Omental fat pad (tissue), 4 donors: ENCODE data around the gene IGSF5. TPM values are rescaled to one million over a fixed set of nuclear protein-coding genes. Genes with fewer than 3 reads are reported as not detected.
"Not testable (repeated sequence)": the region's sequence is repeated elsewhere in the genome, so short reads cannot be mapped to it uniquely, and the experiment has no call there.

ENCODE experiments used
- ATAC-seq: fragments of 150-250 bp; one replicate; pipeline ENCODE4 v1.9.1; 2016; ENCODE audit warnings: mild to moderate bottlenecking, moderate library complexity; ENCODE audit not compliant: low FRiP score
- DNase-seq: peaks from one replicate; pipeline ENCODE4 v3.0.0-alpha.2; 2019; ENCODE audit warnings: low spot score
- CTCF ChIP-seq, 3 donors: fragments of 450-650 bp; IDR thresholded peaks; one replicate each; pipeline ENCODE4 v1.5.1; 2016 to 2017; ENCODE audit warnings: antibody characterized with exemption in 3 of 3, mild to moderate bottlenecking in 3 of 3, moderate library complexity in 2 of 3
- total RNA-seq, 4 donors: library from RNA; depleted of rRNA; stranded (reverse); fragments of >200 nt; gene quantifications; one replicate each; pipeline ENCODE4 v1.1.0, GENCODE V29; 2016

The IGSF5 gene
- total RNA-seq, 4 donors from 2014 or later, result not detected

GRCh38 chr21:39737376-39738000 lies 7.5 kb upstream of the IGSF5 start:
- ATAC-seq (no peak), DNase-seq (no peak)
- TF ChIP-seq CTCF (IDR thresholded peaks at IDR 0.05), result no peak

GRCh38 chr21:39738566-39738965 lies 6.4 kb upstream of the IGSF5 start:
- no peak for TF ChIP-seq CTCF (IDR thresholded peaks at IDR 0.05)
- ATAC-seq (no peak), DNase-seq (no peak)

GRCh38 chr21:39739531-39739930 lies 5.5 kb upstream of the IGSF5 start:
- not testable (repeated sequence) for ATAC-seq, DNase-seq

- ATAC-seq, DNase-seq: not testable (repeated sequence)
Measured at GRCh38 chr21:39742561-39742960, 2.4 kb upstream of the IGSF5 start.

- not testable (repeated sequence) for DNase-seq, ATAC-seq
Measured at GRCh38 chr21:39745332-39745731, 349 bp downstream of the IGSF5 start.

- ATAC-seq, result no peak
- TF ChIP-seq CTCF (IDR thresholded peaks at IDR 0.05), result no peak
- DNase-seq, result no peak
Measured at GRCh38 chr21:39750670-39751069, 5.7 kb downstream of the IGSF5 start.

- TF ChIP-seq CTCF (IDR thresholded peaks at IDR 0.05), result no peak
- DNase-seq (no peak), ATAC-seq (no peak)
Measured at GRCh38 chr21:39754811-39755210, 9.8 kb downstream of the IGSF5 start.

- DNase-seq, result no peak
- no peak for TF ChIP-seq CTCF (IDR thresholded peaks at IDR 0.05)
- ATAC-seq, result no peak
Measured at GRCh38 chr21:39756285-39756684, 11.3 kb downstream of the IGSF5 start.
